Measurements from ENCODE around the gene ANO1. TPM values are rescaled to one million over a fixed set of nuclear protein-coding genes. Genes with fewer than 3 reads are reported as not detected.

Gene ANO1
- total RNA-seq, 1 donor from 2014 or later = 9.1 TPM

DNA sequence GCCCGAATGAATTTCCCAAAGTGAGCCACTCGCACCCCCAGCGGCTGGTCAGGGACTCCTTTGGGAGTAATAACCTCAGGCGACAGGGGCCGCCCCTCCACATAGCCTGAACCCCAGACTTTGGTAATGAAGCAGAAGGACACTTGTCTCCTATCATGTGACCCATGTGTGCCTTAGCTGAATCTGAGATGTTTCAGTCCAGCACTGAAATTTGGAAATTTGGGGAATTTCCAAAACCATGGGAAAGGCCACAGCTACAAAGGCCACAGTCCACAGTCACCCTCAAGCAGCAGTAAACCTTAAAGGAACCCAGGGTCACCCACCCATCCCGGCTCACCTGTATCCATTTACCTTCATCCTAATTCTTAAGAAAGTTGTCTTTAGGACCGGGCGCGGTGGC is 73.6 kb downstream of the ANO1 start:
- Mint-ChIP-seq H3K27ac (no peak overlapping the region), H3K27me3 (peaks cover 29% of the 10 kb centered on the region), H3K4me1 (ENCODE audit: low read depth) (peaks cover 4% of the 10 kb centered on the region), H3K36me3 (ENCODE audit: insufficient read depth) (no peaks in the 10 kb centered on the region), H3K4me3 (ENCODE audit: low read depth) (no peak overlapping the region), H3K9me3 (ENCODE audit: low read depth) (no peaks in the 10 kb centered on the region)
- DNase-seq (ENCODE audit: low spot score, unreplicated experiment) = no peak
- TF ChIP-seq, protein P1, sequence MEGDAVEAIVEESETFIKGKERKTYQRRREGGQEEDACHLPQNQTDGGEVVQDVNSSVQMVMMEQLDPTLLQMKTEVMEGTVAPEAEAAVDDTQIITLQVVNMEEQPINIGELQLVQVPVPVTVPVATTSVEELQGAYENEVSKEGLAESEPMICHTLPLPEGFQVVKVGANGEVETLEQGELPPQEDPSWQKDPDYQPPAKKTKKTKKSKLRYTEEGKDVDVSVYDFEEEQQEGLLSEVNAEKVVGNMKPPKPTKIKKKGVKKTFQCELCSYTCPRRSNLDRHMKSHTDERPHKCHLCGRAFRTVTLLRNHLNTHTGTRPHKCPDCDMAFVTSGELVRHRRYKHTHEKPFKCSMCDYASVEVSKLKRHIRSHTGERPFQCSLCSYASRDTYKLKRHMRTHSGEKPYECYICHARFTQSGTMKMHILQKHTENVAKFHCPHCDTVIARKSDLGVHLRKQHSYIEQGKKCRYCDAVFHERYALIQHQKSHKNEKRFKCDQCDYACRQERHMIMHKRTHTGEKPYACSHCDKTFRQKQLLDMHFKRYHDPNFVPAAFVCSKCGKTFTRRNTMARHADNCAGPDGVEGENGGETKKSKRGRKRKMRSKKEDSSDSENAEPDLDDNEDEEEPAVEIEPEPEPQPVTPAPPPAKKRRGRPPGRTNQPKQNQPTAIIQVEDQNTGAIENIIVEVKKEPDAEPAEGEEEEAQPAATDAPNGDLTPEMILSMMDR (IDR thresholded peaks at IDR 0.05; ENCODE audit: unreplicated experiment) = no peak

DNA sequence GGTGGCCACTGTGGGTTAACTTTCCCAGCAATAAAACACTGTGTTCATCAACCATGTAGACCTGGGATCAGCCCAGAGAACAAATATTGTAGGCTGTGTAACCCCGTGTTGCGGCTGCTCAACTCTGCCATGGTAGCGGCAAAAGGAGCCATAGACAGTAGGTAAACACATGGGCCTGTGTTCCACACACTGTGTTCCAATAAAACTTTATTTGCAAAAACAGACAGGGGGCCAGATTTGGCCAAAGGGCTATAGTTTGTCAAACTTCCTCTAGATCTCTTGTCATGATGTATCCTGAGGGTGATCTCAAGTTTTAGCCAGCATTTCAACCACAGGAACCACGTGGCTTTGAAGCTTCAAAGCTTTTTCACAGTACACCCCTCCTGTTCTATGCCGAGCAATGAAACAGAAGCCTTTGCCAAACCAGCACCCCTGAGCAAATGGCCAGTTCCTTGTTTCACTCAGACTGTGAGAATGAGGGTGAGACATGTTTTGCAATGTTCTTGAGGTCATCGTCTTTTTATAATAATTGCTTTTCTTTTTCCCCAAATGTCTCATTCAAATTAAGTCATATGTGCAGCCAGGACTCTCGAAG is 75.1 kb downstream of the ANO1 start:
- Mint-ChIP-seq H3K27ac (no peak overlapping the region), H3K9me3 (ENCODE audit: low read depth) (no peaks in the 10 kb centered on the region), H3K36me3 (ENCODE audit: insufficient read depth) (no peaks in the 10 kb centered on the region), H3K4me3 (ENCODE audit: low read depth) (no peak overlapping the region), H3K4me1 (ENCODE audit: low read depth) (no peaks in the 10 kb centered on the region), H3K27me3 (peaks cover 16% of the 10 kb centered on the region)
- TF ChIP-seq, protein P1 (IDR thresholded peaks at IDR 0.05; ENCODE audit: unreplicated experiment) = no peak
- no peak for DNase-seq (ENCODE audit: low spot score, unreplicated experiment)

DNA sequence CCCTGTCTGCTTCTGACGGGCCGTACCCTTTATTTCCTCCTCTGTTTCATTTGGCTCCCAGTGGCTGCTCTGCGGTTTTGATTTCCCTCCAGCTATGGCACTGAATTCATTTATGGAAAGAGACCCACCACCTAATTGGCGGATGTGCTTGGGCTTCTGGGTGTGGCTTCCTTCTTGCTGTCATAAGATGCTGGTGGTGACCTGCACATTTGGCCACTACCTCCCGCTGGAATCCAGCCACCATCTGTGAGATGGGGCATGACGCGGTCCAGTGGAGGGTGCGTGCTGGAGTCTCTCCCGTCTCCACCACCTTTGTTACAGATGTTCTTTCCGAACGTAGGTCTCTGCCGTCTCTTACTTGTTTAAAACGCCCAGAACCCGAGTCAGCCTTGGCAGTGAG is 77.3 kb downstream of the ANO1 start:
- Mint-ChIP-seq H3K4me1 (ENCODE audit: low read depth) (no peaks in the 10 kb centered on the region), H3K4me3 (ENCODE audit: low read depth) (no peak overlapping the region), H3K36me3 (ENCODE audit: insufficient read depth) (no peaks in the 10 kb centered on the region), H3K27ac (no peak overlapping the region), H3K9me3 (ENCODE audit: low read depth) (no peaks in the 10 kb centered on the region), H3K27me3 (peaks cover 13% of the 10 kb centered on the region)
- DNase-seq (ENCODE audit: low spot score, unreplicated experiment) = no peak
- TF ChIP-seq, protein P1 (IDR thresholded peaks at IDR 0.05; ENCODE audit: unreplicated experiment) = no peak

DNA sequence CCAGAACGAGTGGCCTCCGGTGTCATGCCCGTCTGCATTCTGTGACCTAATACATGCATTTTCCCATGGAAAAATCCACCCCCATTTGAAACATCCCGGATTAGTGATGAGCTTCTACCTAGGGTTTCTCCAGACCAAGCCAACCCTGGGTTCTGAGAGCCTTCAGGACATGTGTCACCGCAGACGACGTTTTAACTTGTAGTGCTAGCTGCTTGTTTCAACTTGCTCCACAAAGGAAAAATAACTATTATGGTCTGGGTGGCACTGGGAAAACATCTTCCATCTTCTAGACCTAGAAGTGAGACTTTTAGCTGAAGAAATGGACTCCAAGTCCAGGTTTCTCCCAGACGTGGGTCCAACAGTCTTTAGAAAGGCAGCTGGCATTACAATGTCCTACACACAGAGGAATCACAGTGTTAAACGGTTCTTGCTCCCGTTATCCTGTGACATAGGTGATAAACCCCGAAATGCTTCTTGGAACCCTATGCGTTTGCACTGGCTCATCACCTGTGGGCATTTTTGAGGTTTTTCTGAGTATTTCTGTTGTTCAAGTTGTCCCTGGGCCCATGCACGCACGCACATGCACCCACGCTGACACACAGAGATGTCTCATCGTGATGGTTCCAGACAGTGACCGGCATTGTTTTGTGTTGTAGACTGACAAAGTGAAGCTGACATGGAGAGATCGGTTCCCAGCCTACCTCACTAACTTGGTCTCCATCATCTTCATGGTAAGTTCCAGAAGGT is 78.3 kb downstream of the ANO1 start:
- no peaks in the 10 kb centered on the region for H3K36me3 Mint-ChIP-seq (ENCODE audit: insufficient read depth)
- H3K9me3 Mint-ChIP-seq (ENCODE audit: low read depth) = no peaks in the 10 kb centered on the region

DNA sequence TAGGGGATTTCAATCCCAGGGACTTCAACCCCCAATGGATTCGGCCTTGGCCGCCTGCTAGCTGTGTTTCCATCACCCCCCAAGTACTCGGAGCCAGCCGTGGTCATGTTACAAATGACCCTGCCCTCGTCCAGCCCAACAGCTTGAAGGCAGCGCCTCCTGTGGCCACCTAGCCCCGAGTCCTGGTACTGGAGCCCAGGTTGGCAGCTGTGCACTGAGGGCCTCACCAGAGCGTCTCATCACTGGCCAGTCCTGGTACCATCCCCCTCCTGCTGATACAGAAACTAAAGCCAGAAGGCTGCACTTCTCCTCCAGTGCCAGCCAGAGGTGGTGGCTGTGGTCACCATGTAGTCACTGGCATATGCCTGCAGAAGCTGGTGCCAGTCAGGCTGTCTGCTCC is 80.1 kb downstream of the ANO1 start:
- H3K27ac Mint-ChIP-seq = no peak overlapping the region
- TF ChIP-seq, protein P1 (IDR thresholded peaks at IDR 0.05; ENCODE audit: unreplicated experiment) = peak; percentile 60
- H3K36me3 Mint-ChIP-seq (ENCODE audit: insufficient read depth) = no peaks in the 10 kb centered on the region
- H3K4me1 Mint-ChIP-seq (ENCODE audit: low read depth) = no peaks in the 10 kb centered on the region
- DNase-seq (ENCODE audit: low spot score, unreplicated experiment) = no peak
- peaks cover 8% of the 10 kb centered on the region for H3K27me3 Mint-ChIP-seq
- no peak overlapping the region for H3K4me3 Mint-ChIP-seq (ENCODE audit: low read depth)
- no peaks in the 10 kb centered on the region for H3K9me3 Mint-ChIP-seq (ENCODE audit: low read depth)

More for the DNA sequence above, 78.3 kb downstream of the ANO1 start:
- Mint-ChIP-seq H3K4me1 (ENCODE audit: low read depth) (no peaks in the 10 kb centered on the region), H3K4me3 (ENCODE audit: low read depth) (no peak overlapping the region), H3K27me3 (peaks cover 10% of the 10 kb centered on the region), H3K27ac (no peak overlapping the region)
- TF ChIP-seq, protein P1 (IDR thresholded peaks at IDR 0.05; ENCODE audit: unreplicated experiment) = no peak
- DNase-seq (ENCODE audit: low spot score, unreplicated experiment) = no peak

Measured in progenitor cell of endocrine pancreas (in vitro differentiated cells).